ENCODE results near the gene IFNA6. TPM values are rescaled to one million over a fixed set of nuclear protein-coding genes. Genes with fewer than 3 reads are reported as not detected.

The IFNA6 gene
- total and polyA plus RNA-seq, 10 of the 15 experiments (the other 5 are each of a cell fraction or from before 2014, with no cell fraction given), result 0.04 TPM; not detected in 9

- TF ChIP-seq, protein P1, sequence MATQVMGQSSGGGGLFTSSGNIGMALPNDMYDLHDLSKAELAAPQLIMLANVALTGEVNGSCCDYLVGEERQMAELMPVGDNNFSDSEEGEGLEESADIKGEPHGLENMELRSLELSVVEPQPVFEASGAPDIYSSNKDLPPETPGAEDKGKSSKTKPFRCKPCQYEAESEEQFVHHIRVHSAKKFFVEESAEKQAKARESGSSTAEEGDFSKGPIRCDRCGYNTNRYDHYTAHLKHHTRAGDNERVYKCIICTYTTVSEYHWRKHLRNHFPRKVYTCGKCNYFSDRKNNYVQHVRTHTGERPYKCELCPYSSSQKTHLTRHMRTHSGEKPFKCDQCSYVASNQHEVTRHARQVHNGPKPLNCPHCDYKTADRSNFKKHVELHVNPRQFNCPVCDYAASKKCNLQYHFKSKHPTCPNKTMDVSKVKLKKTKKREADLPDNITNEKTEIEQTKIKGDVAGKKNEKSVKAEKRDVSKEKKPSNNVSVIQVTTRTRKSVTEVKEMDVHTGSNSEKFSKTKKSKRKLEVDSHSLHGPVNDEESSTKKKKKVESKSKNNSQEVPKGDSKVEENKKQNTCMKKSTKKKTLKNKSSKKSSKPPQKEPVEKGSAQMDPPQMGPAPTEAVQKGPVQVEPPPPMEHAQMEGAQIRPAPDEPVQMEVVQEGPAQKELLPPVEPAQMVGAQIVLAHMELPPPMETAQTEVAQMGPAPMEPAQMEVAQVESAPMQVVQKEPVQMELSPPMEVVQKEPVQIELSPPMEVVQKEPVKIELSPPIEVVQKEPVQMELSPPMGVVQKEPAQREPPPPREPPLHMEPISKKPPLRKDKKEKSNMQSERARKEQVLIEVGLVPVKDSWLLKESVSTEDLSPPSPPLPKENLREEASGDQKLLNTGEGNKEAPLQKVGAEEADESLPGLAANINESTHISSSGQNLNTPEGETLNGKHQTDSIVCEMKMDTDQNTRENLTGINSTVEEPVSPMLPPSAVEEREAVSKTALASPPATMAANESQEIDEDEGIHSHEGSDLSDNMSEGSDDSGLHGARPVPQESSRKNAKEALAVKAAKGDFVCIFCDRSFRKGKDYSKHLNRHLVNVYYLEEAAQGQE (IDR thresholded peaks at IDR 0.05; ENCODE audit: low read depth, low read length), result no peak
- no peak for TF ChIP-seq NR2F1 (conservative IDR thresholded peaks at IDR 0.05)
- no peak for TF ChIP-seq TARDBP (IDR thresholded peaks at IDR 0.05; ENCODE audit: borderline replicate concordance)
These were observed 34.5 kb downstream of the IFNA6 start (continued) for GRCh38 chr9:21316032-21316842.

DNA sequence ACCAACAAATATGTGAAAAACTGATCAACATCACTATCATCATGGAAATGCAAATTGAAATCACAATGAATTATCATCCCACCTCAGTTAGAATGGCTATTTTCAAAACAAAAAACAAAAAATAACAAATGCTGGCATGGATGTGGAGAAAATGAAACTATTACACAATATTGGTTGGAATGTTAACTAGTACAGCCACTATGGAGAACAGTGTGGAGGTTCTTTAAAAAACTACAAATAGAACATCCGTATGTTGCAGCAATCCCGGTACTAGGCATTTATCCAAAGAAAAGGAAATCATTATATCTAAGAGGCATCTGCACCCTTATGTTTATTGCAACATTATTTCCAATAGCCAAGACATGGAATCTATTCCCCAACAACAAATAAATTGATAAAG is 36.5 kb downstream of the IFNA6 start:
- in situ Hi-C loops (cut with MboI), result no loop called here
- no peak overlapping the region for H3K27ac ChIP-seq (ENCODE audit: control insufficient read depth, insufficient read depth)
- WGBS (ENCODE audit: insufficient coverage, insufficient replicate concordance, low lambda C conversion rate, missing lambda C conversion rate), result 69% methylated on average over 2 of the region's 2 CpGs
- no peaks in the 10 kb centered on the region for H4K20me1 ChIP-seq (ENCODE audit: control insufficient read depth, insufficient read depth)
- intact Hi-C loops (cut with micrococcal nuclease; ENCODE audit: unreplicated experiment), result loop anchor here (10.0 kb wide), 1 partner anchor 119 kb away; no protein-coding TSS in a partner anchor
- FAIRE-seq (no peak), ATAC-seq (no peak), DNase-seq (ENCODE audit: low read depth, low spot score) (no peak)
- ChIA-PET CTCF (interaction anchor here (0.7 to 2.3 kb wide), 7 partner anchors 61 to 141 kb away, joined by 3 to 10 read pairs (median 4); no protein-coding TSS in a partner anchor), RAD21 (ENCODE audit: unreplicated experiment) (interaction anchor here (1.0 to 1.9 kb wide), 5 partner anchors 12 to 131 kb away, joined by 3 to 7 read pairs (median 4); no protein-coding TSS in a partner anchor), POLR2A (no interaction called here), SMC1A (ENCODE audit: uncharacterized antibody, unreplicated experiment) (interaction anchor here (0.6 to 2.8 kb wide), 5 partner anchors 12 to 119 kb away, joined by 3 to 10 read pairs (median 9); no protein-coding TSS in a partner anchor)
- H3K27me3 ChIP-seq (replicated peaks in 1 of 2; ENCODE audit: control insufficient read depth in 2 of 2, insufficient read depth in 2 of 2, low read length in 1 of 2), result no peaks in the 10 kb centered on the region
- H3K4me1 ChIP-seq (ENCODE audit: control insufficient read depth, insufficient read depth, low read length), result no peaks in the 10 kb centered on the region
- H3K4me3 ChIP-seq, result no peak overlapping the region
- no peaks in the 10 kb centered on the region for H3K79me2 ChIP-seq (ENCODE audit: control insufficient read depth, insufficient read depth, low read length)
- no peak overlapping the region for H3K9ac ChIP-seq (ENCODE audit: control insufficient read depth, insufficient read depth, low read length)
- no peak overlapping the region for H3K4me2 ChIP-seq (ENCODE audit: control insufficient read depth, insufficient read depth)
- no peak overlapping the region for H2AFZ ChIP-seq (ENCODE audit: control insufficient read depth, low read depth, low read length)
- no peaks in the 10 kb centered on the region for H3K36me3 ChIP-seq (ENCODE audit: control insufficient read depth in 2 of 2, insufficient read depth in 2 of 2, low read length in 1 of 2)
- BruUV-seq (replicated peaks), result no TSS peak
- H3K9me3 ChIP-seq (replicated peaks; ENCODE audit: control insufficient read depth, insufficient read depth, low read length), result no peaks in the 10 kb centered on the region
- TF ChIP-seq NFYB (IDR thresholded peaks at IDR 0.05; ENCODE audit: insufficient read depth, low read depth, low read length) (no peak), MEF2B (IDR thresholded peaks at IDR 0.05; ENCODE audit: partially characterized antibody, poor library complexity, severe bottlenecking) (no peak), EP300 (IDR thresholded peaks at IDR 0.05; ENCODE audit: borderline replicate concordance in 1 of 2, control insufficient read depth in 1 of 2, low read depth in 2 of 2, low read length in 2 of 2) (no peak), POLR2AphosphoS2 (IDR thresholded peaks at IDR 0.05; ENCODE audit: low read depth, low read length) (no peak), NFXL1 (IDR thresholded peaks at IDR 0.05; ENCODE audit: borderline replicate concordance) (no peak), RUNX3 (IDR thresholded peaks at IDR 0.05; ENCODE audit: low read length) (no peak), ZNF207 (IDR thresholded peaks at IDR 0.05; ENCODE audit: borderline replicate concordance) (no peak), FOXK2 (IDR thresholded peaks at IDR 0.05) (no peak), CBX5 (IDR thresholded peaks at IDR 0.05; ENCODE audit: low read depth) (no peak), KLF5 (IDR thresholded peaks at IDR 0.05; ENCODE audit: partially characterized antibody) (no peak), STAT3 (IDR thresholded peaks at IDR 0.05; ENCODE audit: low read depth, low read length) (no peak), MYB (IDR thresholded peaks at IDR 0.05; ENCODE audit: borderline replicate concordance, low read depth, low read length) (no peak), YBX1 (IDR thresholded peaks at IDR 0.05) (no peak)
- TF ChIP-seq, protein P2, sequence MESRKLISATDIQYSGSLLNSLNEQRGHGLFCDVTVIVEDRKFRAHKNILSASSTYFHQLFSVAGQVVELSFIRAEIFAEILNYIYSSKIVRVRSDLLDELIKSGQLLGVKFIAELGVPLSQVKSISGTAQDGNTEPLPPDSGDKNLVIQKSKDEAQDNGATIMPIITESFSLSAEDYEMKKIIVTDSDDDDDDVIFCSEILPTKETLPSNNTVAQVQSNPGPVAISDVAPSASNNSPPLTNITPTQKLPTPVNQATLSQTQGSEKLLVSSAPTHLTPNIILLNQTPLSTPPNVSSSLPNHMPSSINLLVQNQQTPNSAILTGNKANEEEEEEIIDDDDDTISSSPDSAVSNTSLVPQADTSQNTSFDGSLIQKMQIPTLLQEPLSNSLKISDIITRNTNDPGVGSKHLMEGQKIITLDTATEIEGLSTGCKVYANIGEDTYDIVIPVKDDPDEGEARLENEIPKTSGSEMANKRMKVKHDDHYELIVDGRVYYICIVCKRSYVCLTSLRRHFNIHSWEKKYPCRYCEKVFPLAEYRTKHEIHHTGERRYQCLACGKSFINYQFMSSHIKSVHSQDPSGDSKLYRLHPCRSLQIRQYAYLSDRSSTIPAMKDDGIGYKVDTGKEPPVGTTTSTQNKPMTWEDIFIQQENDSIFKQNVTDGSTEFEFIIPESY (IDR thresholded peaks at IDR 0.05), result no peak
